T-helper 2 cell (primary cell): ENCODE results near the gene ANAPC7.
"Not testable (repeated sequence)": the region's sequence is repeated elsewhere in the genome, so short reads cannot be mapped to it uniquely, and the experiment has no call there.

Source experiments
- DNase-seq, 5 experiments: peaks; one replicate each; pipeline versions ENCODE4 v3.0.0 to v3.0.0-alpha.2; 2012 to 2022

The ANAPC7 gene

GRCh38 chr12:110348431-110349059 is 55.0 kb downstream of the ANAPC7 start:
- DNase-seq, result no peak

- no peak for DNase-seq
These were observed 55.7 kb downstream of the ANAPC7 start for GRCh38 chr12:110347767-110348166.

- DNase-seq, result no peak
These were observed 57.5 kb downstream of the ANAPC7 start for GRCh38 chr12:110345963-110346362.

DNA sequence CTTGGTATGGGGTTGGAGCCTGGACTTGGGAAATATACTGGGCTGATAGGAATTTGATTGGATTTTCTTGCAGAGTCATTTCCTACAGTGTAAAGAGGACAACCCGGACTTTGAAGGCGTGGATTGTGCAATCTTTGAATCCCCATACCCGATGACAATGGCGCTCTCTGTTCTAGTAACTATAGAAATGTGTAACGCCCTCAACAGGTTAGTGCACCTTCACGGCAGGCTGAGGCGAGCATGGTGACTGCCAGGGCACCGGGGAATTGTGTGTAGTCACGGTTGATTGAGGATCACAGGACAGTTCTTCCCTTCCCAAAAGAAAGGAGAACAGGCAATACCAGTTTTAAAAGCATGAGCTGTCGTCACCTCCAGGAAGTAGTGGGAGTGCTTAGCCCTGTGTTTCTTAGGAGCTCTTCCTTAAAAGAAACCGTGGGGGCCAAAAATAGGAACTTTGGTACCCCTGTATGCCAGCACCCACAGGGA is 58.3 kb downstream of the ANAPC7 start:
- no peak for DNase-seq

- DNase-seq, result no peak
These were observed 58.9 kb downstream of the ANAPC7 start for GRCh38 chr12:110344657-110345056.

- DNase-seq, result no peak
These were observed 59.6 kb downstream of the ANAPC7 start for GRCh38 chr12:110343736-110344555.

DNA sequence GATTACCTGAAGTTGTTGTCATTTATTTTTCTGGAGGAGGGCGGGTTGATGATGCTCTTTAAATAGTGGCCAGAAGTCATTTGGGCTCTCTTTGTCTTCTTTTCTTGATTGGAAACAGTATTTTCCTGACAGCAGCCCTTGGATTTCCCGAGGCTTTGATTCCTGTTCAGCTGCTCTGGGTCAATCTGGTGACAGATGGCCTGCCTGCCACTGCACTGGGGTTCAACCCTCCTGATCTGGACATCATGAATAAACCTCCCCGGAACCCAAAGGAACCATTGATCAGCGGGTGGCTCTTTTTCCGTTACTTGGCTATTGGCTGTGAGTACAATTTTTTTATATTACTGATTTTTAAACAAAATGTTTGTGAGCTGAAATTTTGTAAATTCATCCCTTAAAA is 60.4 kb downstream of the ANAPC7 start:
- DNase-seq, result no peak

DNA sequence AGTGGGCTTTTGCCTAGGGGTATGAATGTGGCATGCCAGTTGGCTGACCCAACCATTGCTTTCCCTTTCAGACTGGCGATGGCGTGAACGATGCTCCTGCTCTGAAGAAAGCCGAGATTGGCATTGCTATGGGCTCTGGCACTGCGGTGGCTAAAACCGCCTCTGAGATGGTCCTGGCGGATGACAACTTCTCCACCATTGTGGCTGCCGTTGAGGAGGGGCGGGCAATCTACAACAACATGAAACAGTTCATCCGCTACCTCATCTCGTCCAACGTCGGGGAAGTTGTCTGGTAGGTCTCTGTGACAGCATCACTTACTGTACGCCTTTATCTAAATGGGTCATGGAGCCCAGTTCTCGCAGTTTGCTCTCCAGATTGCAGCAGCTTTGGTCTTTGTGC is 61.4 kb downstream of the ANAPC7 start:
- no peak for DNase-seq

DNA sequence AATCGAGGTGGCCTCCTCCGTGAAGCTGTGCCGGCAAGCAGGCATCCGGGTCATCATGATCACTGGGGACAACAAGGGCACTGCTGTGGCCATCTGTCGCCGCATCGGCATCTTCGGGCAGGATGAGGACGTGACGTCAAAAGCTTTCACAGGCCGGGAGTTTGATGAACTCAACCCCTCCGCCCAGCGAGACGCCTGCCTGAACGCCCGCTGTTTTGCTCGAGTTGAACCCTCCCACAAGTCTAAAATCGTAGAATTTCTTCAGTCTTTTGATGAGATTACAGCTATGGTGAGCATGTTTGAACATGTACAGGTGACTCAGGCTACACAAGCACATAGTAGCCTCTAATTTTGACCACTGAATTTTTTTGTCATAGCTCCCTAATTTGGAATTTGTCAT is 62.8 kb downstream of the ANAPC7 start:
- DNase-seq, result no peak

DNA sequence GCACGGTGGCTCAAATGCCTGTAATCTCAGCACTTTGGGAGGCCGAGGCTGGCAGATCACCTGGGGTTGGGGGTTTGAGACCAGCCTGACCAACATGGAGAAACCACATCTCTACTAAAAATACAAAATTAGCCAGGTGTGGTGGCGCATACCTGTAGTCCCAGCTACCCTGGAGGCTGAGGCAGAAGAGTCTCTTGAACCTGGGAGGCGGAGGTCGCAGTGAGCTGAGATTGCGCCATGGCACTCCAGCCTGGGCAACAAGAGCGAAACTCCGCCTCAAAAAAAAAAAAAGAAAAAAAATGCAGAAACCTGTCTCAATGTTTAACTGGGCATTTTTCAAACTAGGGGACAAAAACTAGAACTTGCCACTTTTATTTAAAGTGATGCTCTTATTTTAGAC is 63.2 kb downstream of the ANAPC7 start:
- not testable (repeated sequence) for DNase-seq

DNA sequence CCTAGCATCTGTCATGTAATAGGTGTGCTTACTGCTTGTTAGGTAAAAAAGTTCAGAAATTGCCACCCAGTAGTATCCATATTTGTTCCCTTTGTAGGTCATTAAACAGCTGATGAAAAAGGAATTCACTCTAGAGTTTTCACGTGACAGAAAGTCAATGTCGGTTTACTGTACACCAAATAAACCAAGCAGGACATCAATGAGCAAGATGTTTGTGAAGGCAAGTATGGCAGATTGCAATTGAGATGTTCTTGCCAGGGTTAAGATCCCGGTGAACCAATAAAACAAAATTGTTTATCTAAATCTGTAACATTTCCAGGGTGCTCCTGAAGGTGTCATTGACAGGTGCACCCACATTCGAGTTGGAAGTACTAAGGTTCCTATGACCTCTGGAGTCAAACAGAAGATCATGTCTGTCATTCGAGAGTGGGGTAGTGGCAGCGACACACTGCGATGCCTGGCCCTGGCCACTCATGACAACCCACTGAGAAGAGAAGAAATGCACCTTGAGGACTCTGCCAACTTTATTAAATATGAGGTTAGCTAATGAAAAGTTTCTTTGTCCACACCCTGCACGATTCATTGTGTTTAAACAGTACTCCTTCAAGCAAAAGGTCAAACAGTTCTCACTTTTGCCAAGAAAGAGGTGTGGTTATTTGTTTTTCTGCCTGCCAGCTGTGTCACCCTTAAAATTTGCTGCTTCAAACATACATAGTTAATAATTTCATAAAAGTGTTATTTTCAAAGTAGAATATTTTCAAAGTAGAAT is 64.1 kb downstream of the ANAPC7 start:
- DNase-seq, result no peak

DNA sequence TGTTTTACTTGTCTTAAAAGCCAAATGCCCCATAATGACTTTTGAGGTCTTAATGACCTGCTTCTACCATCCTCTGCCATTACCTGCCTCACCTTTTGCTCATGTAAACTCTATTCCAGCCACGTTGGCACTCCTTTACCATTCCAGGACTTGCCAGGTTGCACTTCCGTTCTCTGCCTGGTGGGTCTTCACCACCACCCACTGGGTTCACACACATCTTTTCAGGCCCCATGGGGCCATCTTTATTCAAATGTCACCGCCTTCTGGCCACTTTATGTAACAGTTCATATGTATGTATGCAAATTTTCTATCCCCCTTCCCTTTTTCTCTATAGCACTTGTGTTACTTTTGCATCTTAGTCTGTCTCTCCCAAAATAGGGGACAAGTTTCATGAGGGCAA is 64.8 kb downstream of the ANAPC7 start:
- DNase-seq, result peak in 1 of 5 experiments; percentile 21

- DNase-seq, result no peak
These were observed 65.4 kb downstream of the ANAPC7 start for GRCh38 chr12:110337912-110338710.

DNA sequence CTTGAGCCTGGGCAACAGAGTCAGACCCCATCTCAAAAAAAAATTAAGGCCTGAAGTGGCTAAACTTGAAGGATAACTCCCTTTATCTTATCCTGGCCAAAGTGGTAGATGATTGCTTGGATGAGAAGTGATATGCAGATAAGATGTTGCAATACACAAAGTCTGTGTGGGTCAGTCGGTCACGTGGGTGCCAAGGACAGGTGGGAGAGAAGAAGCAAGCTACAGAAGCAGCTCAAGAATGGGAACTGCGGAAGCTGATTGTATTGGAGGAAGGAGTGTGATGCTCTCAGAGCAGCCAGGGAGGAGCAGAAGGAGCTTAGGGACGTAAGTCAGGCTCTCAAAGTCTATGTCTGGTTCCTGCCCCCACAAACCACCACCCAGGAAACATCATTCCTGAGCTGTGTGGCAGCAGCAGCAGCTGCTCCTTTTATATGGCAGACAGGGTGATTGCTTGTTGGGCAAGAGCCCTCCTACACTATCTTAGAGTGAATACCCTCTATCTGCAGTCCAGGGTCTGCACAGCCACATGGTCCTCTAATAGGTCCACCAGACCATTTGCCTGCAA is 67.9 kb downstream of the ANAPC7 start:
- DNase-seq, result no peak

GRCh38 chr12:110333201-110333600 is 70.3 kb downstream of the ANAPC7 start:
- no peak for DNase-seq

DNA sequence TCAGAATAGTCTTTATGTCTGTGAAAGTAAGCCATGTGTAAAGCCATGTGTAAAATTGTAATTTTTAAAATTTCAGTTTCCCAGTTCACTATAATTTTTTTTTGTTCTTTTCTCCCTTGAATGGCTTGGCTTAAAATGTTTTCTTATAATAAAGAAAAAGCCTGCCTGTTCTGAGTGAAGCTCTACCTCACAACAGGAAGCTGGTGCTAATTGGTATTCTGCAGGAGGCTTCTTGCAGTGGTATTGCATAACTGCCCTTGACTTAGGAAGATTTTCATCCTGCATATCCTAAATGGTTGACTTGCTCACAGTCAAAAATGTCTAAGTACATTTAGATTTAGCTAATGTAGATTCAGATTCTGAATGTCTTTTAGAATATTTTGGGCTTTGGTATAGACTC is 73.0 kb downstream of the ANAPC7 start:
- DNase-seq, result no peak

GRCh38 chr12:110330124-110330523 is 73.4 kb downstream of the ANAPC7 start:
- DNase-seq, result no peak

- DNase-seq, result no peak
These were observed 73.8 kb downstream of the ANAPC7 start for GRCh38 chr12:110329710-110330109.
